RWPE1 (cell line): ENCODE measurements around the gene SIX4.
A peak's percentile ranks its signal among the peaks of the same experiment; 100 is the strongest.

Experiments used
- CTCF ChIA-PET: fragments of 350-600 bp; sonication (Branson Sonifier 250); formaldehyde crosslinking; extraction: SDS; loops from one replicate; lab custom pipeline; 2021; lab: Yijun Ruan, JAX
- POLR2A ChIA-PET: fragments of 400-600 bp; formaldehyde crosslinking; extraction: SDS; loops from one replicate; lab custom pipeline; 2020; ENCODE audit warnings: antibody characterized with exemption; ENCODE audit not compliant: low non-redundant PET; lab: Yijun Ruan, JAX
- DNase-seq: peaks from one replicate; pipeline ENCODE4 v3.0.0; 2012; ENCODE audit warnings: low spot score
- H3K27ac ChIP-seq: fragments of 450-650 bp; 2 replicates; pipeline ENCODE4 v1.5.1; 2017
- TF ChIP-seq, protein P1 (sequence below): fragments of 450-650 bp; conservative IDR thresholded peaks from 2 replicates; pipeline ENCODE4 v1.5.1; 2017; ENCODE audit warnings: low read depth, mild to moderate bottlenecking

The SIX4 gene

DNA sequence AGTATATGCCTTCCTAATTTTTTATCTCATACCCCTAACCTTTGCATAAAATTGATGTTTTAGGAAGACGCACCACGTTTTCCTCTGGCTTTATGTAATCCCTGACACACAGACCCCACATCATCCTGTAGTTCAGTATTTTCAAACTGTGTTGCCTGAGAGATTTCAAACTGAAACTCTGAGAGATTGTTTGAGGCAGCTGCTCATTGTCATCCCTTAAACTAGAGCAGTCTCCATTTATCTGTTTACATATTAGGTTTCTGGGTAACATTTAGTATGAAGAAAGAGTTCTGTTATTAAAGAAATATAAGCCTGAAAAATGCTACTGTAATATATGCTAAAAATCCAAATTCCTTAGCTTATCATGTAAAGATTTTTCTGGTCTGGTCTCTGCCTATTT lies 34.7 kb upstream of the SIX4 start:
- H3K27ac ChIP-seq, result no peak overlapping the region
- DNase-seq, result no peak
- POLR2A ChIA-PET, result no interaction called here
- CTCF ChIA-PET, result interaction anchor here (0.6 kb wide), 1 partner anchor 18 kb away, joined by 3 read pairs; no protein-coding TSS in a partner anchor
- TF ChIP-seq, protein P1, sequence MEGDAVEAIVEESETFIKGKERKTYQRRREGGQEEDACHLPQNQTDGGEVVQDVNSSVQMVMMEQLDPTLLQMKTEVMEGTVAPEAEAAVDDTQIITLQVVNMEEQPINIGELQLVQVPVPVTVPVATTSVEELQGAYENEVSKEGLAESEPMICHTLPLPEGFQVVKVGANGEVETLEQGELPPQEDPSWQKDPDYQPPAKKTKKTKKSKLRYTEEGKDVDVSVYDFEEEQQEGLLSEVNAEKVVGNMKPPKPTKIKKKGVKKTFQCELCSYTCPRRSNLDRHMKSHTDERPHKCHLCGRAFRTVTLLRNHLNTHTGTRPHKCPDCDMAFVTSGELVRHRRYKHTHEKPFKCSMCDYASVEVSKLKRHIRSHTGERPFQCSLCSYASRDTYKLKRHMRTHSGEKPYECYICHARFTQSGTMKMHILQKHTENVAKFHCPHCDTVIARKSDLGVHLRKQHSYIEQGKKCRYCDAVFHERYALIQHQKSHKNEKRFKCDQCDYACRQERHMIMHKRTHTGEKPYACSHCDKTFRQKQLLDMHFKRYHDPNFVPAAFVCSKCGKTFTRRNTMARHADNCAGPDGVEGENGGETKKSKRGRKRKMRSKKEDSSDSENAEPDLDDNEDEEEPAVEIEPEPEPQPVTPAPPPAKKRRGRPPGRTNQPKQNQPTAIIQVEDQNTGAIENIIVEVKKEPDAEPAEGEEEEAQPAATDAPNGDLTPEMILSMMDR, result no peak

DNA sequence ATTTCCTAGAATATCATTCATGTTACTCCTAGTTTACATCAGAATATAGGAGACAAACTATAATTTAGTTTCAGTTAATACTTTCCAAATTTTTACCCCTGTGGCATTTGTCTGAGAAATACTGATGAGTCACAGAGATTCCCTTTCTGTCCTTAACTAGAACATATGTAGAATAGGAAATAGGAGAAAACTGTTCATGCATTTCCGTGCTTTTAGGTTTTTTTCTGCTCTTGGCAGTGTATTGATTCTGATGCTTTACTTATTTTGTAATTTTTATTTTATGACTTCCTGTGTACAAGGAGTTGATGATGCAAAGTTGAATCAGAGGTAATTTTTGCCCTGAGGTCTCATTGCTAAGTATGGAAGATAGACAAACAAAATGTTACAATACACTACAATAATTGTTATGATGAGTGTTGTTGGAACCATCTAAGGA lies 33.4 kb upstream of the SIX4 start:
- ChIA-PET CTCF (no interaction called here), POLR2A (no interaction called here)
- DNase-seq, result peak; percentile 57
- H3K27ac ChIP-seq, result no peak overlapping the region
- TF ChIP-seq, protein P1, result no peak

DNA sequence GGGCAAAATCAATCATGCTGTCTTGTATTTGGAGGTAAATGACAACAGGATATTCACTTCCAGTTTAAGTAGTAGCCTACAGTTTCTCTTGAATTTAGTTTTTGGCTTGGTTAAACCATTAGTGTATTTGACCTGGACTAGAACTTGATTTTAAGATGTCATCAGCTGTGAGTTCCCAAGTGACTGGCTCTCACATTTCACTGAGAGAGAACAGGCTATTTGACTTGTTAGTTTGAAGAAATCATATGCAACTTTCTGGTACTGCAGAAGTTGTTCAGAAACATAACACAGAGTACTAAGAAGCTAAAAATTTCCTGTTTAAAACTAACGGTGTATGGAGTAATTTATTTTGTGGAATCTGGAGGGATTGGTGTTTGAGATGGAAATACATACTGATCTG lies 32.7 kb upstream of the SIX4 start:
- CTCF ChIA-PET, result no interaction called here
- TF ChIP-seq, protein P1, result no peak
- no peak for DNase-seq
- no peak overlapping the region for H3K27ac ChIP-seq
- POLR2A ChIA-PET, result no interaction called here

DNA sequence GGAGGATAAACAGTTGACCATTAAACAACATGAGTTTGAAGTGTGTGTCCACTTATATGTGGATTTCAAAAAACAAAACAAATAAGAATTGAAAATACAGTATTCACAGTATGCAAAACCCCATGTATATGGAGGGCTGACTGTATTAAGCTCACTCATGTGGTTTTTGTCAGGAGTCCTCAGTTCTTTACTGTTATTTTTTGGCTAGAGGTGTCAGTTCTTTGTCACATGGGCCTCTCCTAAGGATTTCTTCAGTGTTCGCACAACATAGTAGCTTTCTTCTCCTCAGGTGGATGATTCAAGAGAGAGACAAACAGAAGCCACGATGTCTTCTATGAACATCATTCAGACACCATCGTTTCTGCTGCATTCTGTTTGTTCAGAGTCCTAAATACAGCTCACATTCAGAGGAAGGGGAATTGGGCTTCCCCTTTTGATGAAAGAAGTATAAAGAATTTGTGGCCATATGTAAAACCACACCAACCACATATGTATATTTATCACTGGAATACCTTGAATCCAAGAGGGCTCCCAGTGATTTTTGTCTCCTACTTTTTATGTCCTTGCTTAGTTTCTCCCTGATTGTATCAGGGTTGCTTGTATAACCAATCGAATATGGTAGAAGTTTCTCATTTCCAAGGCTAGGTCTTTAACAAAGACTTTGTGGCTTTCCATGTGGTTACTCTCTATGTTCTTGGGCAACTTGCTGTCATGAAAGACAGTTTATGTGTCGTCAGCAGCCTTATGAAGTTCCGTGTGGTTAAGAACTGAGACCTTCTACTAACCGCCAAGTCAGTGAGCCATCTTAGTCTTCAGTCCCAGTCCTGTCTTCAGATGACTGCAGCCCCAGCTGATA lies 29.3 kb upstream of the SIX4 start:
- H3K27ac ChIP-seq, result no peak overlapping the region
- no peak for DNase-seq
- TF ChIP-seq, protein P1, result no peak
- POLR2A ChIA-PET, result no interaction called here
- CTCF ChIA-PET, result interaction anchor here (0.6 kb wide), 1 partner anchor 532 kb away, joined by 3 read pairs; no protein-coding TSS in a partner anchor

DNA sequence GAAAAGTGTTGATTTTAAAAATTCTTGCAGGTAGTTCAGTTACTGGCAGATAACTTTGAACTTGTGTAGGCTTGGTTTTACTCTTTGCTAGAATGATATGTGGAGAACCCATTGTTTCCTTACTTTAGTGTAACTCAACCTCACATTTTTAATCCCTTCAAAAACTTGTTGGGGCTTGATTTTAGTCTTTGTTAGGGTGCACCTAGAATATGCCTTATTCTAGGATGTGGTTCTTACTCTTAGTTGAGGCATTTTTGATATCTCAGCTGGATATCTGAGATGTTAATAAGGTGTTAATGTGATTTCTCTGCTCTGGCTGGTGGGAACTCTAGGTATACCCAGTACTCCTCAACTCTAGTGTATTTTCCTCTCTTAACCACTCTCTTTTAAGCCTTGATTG lies 20.4 kb upstream of the SIX4 start:
- DNase-seq, result no peak
- ChIA-PET CTCF (no interaction called here), POLR2A (no interaction called here)
- no peak overlapping the region for H3K27ac ChIP-seq
- TF ChIP-seq, protein P1, result no peak

DNA sequence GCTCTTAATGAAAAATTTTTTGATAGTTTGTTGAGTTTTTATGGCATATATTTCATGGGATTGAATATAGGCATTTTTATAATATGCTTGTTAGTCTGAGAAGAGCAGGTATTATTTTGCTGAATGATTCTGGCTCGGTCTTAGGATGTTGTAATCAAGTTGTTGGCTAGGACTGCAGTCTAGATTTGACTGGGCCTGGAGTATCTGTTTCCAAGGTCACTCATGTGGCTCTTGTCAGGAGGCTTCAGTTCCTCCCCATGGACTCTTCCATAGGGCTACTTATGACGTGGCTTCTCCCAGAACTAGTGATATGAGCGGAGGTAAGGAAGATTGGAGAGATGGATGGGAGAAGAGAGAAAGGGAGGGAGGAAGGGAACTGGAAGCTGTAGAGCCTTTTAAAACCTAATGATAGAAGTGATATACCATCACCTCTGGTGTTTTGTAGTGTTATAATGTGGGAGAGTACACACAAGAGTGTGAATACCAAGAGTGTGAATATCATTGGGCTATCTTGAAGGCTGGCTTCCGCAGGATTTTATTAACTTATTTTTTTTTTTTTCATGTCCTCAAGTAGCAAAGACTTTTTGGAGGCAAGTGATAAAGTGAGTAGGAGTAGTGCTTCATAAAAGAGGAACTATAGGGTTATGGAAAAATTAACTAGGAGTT lies 14.8 kb upstream of the SIX4 start:
- CTCF ChIA-PET, result no interaction called here
- TF ChIP-seq, protein P1, result no peak
- no peak overlapping the region for H3K27ac ChIP-seq
- POLR2A ChIA-PET, result no interaction called here
- no peak for DNase-seq
